HG03045 (cell line): ENCODE measurements around the gene GCSAM.

Experiments used
- ATAC-seq: cut with Tn5 transposase; IDR thresholded peaks from one replicate; pipeline ENCODE4 v1.9.1; 2021; ENCODE audit warnings: mild to moderate bottlenecking, moderate library complexity; ENCODE audit not compliant: unreplicated experiment

GCSAM gene, protein sequence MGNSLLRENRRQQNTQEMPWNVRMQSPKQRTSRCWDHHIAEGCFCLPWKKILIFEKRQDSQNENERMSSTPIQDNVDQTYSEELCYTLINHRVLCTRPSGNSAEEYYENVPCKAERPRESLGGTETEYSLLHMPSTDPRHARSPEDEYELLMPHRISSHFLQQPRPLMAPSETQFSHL

GRCh38 chr3:112132975-112133448 is at the start of gene GCSAM:
Gene GCSAM (minus strand): TSS chr3:112133248. CDS start chr3:112133120, 128 bp downstream.
- ATAC-seq: peak; percentile 80

DNA sequence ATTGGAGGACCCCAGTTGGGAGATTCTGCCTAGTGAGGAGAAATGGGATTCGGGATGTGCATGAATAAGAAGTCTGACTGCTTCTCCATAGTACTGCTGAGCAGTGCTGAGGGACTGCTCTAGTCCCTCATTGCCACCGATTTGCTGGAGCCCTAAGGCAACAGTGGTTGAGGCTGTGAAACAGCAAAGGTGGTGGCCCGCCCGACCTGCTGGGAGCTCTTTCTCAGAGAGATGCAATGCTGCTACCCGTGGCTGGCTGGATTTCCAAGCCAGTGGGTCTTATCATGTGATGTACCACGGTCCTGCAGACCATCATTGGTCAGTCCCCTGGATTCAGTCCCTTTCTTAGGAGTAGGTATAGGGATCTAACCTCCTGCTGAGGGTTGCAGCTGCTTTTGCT is 42.6 kb upstream of the GCSAM start:
- ATAC-seq: no peak

- no peak for ATAC-seq
Observed at GRCh38 chr3:112175037-112175436, 42.0 kb upstream of the GCSAM start.

- no peak for ATAC-seq
Observed at GRCh38 chr3:112171144-112171543, 38.1 kb upstream of the GCSAM start.

DNA sequence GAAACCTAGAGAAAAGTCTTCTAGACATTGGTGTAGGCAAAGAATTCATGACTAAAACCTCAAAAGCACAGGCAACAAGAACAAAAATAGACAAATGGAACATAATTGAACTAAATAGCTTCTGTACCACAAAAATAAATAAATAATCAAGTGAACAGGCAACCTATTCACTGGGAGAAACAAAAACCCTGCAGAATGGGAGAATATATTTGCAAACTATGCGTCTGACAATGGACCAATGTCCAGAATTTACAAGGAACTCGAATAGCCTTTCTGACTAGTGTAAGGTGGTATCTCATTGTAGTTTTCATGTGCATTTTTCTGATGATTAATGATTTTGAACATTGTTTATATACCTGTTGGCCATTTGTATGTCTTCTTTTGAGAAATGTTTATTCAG is 37.0 kb upstream of the GCSAM start:
- no peak for ATAC-seq

DNA sequence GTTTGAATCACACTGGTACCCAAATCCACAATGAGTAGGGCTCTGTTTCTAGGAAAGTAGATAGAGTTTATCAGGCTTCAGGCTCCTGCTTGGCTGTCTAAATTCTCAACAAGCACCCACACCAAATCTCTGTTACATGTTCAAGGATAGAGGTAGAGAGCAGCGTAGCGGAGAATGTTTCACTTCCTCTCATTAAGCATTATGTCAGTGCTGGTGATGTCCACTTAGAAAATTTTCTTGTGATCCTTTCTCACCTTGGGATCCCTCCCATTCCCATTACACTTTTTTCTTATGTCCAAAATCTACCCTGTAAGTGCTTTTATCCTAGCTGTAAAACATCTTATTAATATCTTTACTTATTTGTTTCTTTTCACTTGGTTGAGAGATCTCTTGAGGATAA is 34.7 kb upstream of the GCSAM start:
- peak; percentile 57 for ATAC-seq

- ATAC-seq: no peak
Observed at GRCh38 chr3:112149136-112149535, 16.1 kb upstream of the GCSAM start.

- ATAC-seq: no peak
Observed at GRCh38 chr3:112143689-112144088, 10.6 kb upstream of the GCSAM start.

- ATAC-seq: no peak
Observed at GRCh38 chr3:112143251-112143650, 10.2 kb upstream of the GCSAM start.

DNA sequence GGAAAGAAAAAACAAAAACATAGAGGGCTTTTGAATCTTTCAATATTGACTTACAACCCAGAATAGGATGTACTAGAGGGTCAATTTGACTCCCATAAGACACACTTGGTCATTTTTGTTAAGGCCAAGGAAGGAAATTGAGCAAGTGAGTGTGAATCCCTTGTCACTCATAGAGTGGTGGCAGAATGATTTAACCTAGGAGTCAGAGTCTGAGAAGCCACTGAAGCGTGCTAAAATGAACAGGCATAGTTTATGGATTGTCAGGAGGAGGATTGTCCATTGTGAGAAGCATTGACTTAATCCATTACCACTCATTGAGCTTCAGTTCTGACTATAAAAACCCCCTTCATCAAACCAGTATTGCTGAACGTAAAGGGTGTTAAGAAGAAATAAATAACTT is 8.2 kb upstream of the GCSAM start:
- no peak for ATAC-seq

GRCh38 chr3:112140584-112140983 is 7.5 kb upstream of the GCSAM start:
- no peak for ATAC-seq

- no peak for ATAC-seq
Observed at GRCh38 chr3:112138219-112138969, 5.3 kb upstream of the GCSAM start.

GRCh38 chr3:112137781-112138180 is 4.7 kb upstream of the GCSAM start:
- ATAC-seq: no peak

DNA sequence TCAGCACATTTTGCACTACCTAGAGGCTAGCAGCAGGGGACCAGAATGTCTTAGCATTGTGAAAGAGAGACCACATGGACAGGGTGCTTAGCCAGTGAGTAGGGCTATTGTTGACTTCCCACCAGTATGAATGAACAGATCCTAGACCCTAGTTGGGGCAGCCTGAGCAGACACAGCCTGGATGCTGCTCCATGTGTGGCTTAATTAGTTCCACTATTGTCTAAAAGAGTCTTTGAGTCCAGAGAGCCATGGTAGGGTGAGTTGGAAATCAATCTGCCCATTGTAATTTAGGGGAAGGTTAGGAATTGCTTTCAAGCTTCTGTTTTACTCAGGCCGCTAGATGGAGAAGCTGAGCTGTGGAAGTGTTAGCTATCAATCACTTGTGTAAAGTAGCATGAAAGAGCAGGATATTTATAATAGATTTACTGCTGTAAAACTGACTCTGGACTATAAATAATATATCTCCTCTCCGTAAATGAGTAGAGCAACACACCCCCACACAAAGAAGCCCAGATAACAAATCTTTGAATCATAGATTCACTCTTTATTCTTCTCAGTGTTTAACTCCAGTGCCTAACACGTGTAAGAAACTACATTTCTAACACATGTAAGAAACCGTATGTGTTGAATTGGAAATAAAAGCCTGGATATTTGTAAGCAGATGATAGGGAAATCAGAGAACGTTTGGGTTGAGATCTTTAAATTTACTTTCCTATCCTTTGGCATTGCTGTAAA is 4.1 kb upstream of the GCSAM start:
- no peak for ATAC-seq

DNA sequence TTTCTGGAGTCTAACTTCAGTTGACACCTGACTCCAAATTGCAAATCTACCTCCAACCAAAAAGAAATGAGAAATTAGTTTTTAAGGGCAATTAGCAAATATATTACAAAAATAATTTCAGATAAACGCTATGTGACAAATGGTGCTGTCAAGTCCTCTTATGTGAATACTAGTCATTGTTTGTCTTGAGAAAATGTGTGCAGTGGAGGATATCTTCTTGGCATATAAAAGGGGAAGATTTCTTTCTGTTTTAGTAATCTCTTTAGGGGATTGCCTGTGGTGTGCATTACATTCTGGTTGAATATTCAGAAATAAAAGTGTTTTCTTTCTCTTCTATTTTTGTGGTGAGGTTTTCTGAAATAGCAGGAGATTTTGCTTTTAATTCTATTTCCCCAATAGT is 3.0 kb upstream of the GCSAM start:
- ATAC-seq: no peak

- ATAC-seq: no peak
Observed at GRCh38 chr3:112134335-112135124, 1.5 kb upstream of the GCSAM start.

DNA sequence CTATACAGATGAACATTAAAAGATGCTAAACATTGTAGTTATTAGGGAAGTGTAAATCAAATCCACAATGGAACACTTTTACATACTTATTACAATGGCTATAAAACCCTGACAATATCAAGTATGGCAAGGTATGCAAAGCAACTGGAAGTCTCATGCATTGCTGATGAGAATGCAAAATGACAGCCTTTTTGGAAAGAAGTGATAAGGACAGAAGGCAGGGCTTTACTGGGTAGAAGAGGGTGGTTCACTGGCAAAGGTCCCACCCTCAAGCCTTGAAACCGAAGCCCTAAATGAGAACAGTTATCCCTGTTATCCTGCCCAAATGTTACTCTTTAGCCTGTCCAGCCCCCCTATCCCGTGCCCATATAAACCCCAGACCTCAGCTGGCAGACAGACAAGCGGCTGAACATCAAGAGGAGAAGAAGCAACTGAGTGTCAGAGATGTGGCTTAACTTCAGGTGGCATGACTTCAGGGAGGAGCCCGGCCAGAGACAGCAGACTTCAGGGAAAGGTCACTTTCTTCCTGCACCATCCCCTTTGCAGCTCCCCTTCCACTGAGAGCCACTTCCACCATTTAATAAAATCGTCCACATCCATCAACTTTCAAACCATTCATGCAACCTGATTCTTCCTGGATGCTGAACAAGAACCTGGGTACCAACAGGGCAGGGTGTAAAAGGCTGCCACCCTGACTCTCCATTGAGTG is 732 bp upstream of the GCSAM start:
- ATAC-seq: no peak

DNA sequence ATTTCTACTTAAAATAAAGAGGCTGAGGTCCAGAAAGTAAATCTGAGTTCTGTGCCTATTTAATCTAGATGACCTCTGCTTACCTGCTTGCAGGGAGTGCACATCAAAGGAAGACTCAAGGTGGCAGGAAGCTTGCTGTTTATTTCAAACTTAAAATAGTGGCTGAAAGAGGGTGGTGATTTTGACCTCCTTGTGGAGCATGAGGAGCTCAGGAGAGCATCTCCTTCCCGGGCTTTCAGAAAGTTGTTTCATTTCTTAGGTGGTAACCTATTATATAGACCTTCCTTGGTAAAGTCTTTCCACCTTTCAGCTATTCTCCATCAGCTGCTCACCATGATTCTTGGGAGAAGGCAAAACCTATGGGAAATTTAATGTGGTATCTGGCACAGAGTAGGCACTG is 494 bp downstream of the GCSAM start:
- ATAC-seq: peak; percentile 0

GRCh38 chr3:112132088-112132487 is 960 bp downstream of the GCSAM start:
- ATAC-seq: no peak

GRCh38 chr3:112131111-112131510 is 1.9 kb downstream of the GCSAM start:
- no peak for ATAC-seq

DNA sequence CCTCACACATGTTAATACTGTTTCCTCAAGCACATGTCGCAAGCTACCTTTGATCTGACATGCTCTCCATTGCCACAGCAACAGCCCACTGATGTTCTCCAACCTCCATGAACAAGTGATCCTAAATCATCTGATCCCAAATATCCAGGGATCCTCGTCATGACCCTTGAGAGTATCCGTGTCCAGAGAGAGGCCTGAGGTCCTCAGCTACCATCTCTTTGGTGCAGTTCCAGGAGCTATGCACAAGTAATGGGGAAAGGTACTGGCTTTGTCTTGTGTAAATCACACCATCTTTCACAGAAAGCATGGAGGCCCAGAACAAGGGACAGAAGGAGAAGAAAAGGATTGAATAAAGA is 2.4 kb downstream of the GCSAM start:
- ATAC-seq: no peak
